NCI-H2227 (cell line): ENCODE measurements around the gene AUNIP.

Experiments
- DNase-seq: peaks from one replicate; lab custom pipeline; 2025; ENCODE audit not compliant: unreplicated experiment; lab: John Stamatoyannopoulos, UW

AUNIP gene

GRCh38 chr1:25858906-25859789 is at the start of gene AUNIP:
Gene AUNIP, minus strand, starts transcription at chr1:25859457. Its CDS starts 100 bp downstream, at chr1:25859357.
- peak; percentile 94 for DNase-seq

- DNase-seq, result no peak
Observed at GRCh38 chr1:25909040-25909439, 49.8 kb upstream of the AUNIP start.

- peak; percentile 38 for DNase-seq
Observed at GRCh38 chr1:25908161-25908560, 48.9 kb upstream of the AUNIP start.

- DNase-seq, result peak; percentile 45
Observed at GRCh38 chr1:25907601-25908000, 48.3 kb upstream of the AUNIP start.

- DNase-seq, result peak; percentile 68
Observed at GRCh38 chr1:25906644-25907300, 47.5 kb upstream of the AUNIP start.

GRCh38 chr1:25905680-25906643 is 46.7 kb upstream of the AUNIP start, which contains the start of gene STMN1:
Gene STMN1, minus strand, starts transcription at chr1:25906419. Its CDS starts 1,743 bp downstream, at chr1:25904676.
- peak; percentile 99 for DNase-seq

- DNase-seq, result peak; percentile 97
Observed at GRCh38 chr1:25904943-25905679, 45.9 kb upstream of the AUNIP start.

- DNase-seq, result peak; percentile 33
Observed at GRCh38 chr1:25903986-25904385, 44.7 kb upstream of the AUNIP start.

- no peak for DNase-seq
Observed at GRCh38 chr1:25902462-25902861, 43.2 kb upstream of the AUNIP start.

- peak; percentile 56 for DNase-seq
Observed at GRCh38 chr1:25900219-25900618, 41.0 kb upstream of the AUNIP start.

- peak; percentile 93 for DNase-seq
Observed at GRCh38 chr1:25899792-25900191, 40.5 kb upstream of the AUNIP start.

- no peak for DNase-seq
Observed at GRCh38 chr1:25898223-25899015, 39.2 kb upstream of the AUNIP start.

GRCh38 chr1:25897754-25898153 is 38.5 kb upstream of the AUNIP start:
- DNase-seq, result no peak

GRCh38 chr1:25896266-25896665 is 37.0 kb upstream of the AUNIP start:
- peak; percentile 26 for DNase-seq

- DNase-seq, result peak; percentile 95
Observed at GRCh38 chr1:25895365-25895990, 36.2 kb upstream of the AUNIP start.

GRCh38 chr1:25893116-25893515 is 33.9 kb upstream of the AUNIP start:
- DNase-seq, result no peak

- no peak for DNase-seq
Observed at GRCh38 chr1:25891606-25892005, 32.3 kb upstream of the AUNIP start.

GRCh38 chr1:25890239-25891034 is 31.2 kb upstream of the AUNIP start:
- no peak for DNase-seq
